Left renal cortex interstitium (tissue), 4 donors: ENCODE results near the gene SLC39A13. TPM values are rescaled to one million over a fixed set of nuclear protein-coding genes. Genes with fewer than 3 reads are reported as not detected.

Experiments
- DNase-seq, 4 donors: peaks; one replicate each; pipeline ENCODE4 v3.0.0-alpha.2; 2013; ENCODE audit warnings: low read depth in 4 of 4, low spot score in 2 of 4, missing footprints in 1 of 4
- polyA plus RNA-seq, 4 donors: library from polyadenylated mRNA; unstranded; fragments of 120-200 nt; gene quantifications; one replicate each; pipeline ENCODE4 v1.2.1, GENCODE V29; 2013; ENCODE audit not compliant: insufficient read length in 4 of 4

The SLC39A13 gene
- polyA plus RNA-seq, 4 donors = 42.7 to 75.5 (median 65.3) TPM

DNA sequence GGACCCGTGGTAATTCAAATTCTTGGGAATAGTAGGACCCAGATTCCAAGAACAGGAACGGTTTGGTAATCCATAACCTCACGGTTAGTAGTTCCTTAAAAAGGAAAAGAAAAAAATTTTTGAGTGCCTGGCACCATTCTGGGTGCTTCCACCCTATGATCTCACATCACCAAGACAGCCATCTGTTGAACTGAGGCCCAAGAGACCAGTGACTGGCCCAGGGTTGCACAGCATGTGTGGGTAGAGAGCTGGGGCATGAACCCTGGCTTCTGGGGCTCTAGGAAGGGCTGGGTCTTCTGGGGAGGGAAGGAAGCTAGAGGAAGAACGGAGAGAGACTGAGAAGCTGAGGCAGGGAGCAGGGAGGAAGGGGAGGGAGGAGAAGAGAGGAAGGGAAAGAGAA, 25.3 kb upstream of the SLC39A13 start:
- DNase-seq = no peak

GRCh38 chr11:47384498-47384897, 23.9 kb upstream of the SLC39A13 start:
- no peak for DNase-seq

GRCh38 chr11:47387944-47388696, 20.3 kb upstream of the SLC39A13 start:
- DNase-seq = no peak

GRCh38 chr11:47388697-47389576, 19.5 kb upstream of the SLC39A13 start:
- DNase-seq = no peak

DNA sequence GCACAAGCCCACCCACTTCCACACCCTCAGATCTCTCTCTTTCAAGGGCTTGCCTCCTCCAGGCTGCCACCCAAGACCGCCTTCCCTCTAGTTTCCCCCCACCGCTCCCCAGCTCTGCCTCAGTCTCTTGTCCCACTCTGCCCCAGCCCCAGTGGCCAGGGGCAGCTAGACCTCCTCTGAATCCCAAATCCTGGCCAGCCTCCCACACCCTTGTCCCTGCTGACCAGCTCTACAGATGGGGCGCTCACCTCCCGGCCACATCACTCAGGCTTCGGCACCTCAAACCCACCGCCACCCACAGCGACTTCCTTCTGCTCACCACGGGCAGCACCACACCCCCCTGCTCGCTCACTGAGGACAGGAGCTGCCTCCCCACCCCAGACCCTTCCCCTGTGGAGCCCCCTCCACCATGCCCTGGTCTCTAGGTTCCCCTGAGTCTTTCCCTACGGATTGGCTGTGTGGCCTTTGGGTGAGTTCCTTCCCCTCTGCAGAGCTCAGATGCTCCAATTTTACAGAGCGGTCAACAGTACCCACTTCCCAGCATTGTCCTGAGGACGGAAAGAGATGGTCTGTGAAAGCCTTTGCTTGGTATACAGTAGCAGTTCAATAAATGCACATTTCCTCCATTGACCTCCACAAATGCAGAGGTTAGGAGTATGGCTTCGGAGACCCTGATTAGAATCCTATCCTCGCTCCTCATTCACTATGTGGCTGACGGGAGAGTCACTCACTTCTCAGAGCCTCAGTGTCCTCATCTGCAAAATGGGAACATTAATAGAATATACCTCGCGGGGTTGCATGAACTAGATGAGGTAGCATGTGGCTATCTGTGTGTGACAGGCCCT, 18.6 kb upstream of the SLC39A13 start:
- no peak for DNase-seq

DNA sequence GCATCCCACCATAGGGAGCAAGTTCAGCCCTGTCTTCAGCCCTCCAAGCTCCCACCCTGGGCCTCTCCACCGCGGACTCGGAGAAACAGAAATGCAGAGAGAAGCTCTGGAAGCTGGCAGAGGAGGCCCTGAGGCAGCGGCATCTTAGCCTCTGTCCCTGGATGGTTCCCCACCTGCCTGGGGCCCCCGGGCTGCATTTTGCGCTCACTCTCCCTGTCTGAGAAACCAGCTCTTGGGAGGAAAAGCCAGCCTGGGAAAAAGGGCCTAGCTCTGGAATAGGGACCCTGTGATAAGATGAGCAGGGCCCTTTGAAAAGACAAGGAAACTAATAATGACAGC, 18.0 kb upstream of the SLC39A13 start:
- DNase-seq = no peak

DNA sequence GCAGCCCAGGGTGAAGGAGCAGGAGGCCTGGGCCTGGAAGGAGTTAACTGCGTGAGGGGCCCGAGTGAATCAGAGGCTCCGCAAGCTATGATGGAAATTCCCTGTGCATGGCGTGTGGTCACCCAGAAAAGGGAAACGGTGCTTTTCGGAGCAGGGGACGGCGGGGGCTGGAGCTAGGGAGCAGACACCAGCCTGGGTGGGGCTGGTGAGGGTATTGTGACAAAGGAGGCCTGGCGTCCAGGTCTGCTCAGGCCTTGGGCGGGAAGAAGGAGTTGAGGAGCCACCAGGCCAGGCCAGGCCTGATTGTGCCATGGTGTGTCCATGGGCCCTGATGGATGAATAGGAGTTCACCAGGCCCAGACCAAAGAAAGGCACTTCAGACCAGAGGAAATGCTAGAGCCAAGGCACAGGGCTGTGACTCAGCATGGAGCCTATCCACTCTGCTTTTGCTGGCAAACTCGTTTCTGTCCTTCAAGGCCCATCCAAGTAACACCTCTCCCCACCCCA, 17.3 kb upstream of the SLC39A13 start:
- DNase-seq = no peak

DNA sequence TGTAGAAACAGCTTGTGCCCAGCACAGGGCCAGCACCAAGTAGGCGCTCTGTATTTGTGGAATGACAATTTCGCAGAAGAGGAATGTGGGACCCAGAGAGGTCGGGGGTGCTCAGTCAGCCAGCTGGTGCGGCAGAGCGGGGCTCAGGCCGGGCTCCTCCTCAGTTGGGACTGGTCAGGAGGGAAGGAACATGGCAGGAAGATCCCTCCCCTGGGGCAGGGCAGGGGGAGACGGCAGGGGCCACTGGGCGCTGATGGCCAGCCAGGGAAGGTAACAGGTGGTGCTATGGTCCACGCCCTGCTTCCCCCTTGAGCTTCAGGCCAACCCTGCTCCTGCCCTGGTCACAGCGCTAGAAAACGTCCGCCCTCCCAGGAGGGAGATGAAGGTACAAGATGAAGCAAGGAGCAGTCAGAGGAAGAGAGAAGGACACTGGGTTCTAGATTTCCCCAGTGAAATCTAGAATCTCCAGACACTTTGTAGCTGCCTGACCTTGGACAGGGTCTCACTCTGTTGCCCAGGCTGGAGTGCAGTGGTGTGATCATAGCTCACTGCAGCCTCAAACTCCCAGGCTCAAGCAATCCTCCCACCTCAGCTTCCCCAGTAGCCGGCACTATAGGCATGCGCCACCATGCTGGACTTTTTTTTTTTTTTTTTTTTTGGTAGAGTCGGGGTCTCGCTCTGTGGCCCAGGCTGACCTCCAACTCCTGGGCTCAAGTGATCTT, 16.5 kb upstream of the SLC39A13 start:
- DNase-seq = no peak

- no peak for DNase-seq
Observed at GRCh38 chr11:47392546-47393162, 15.7 kb upstream of the SLC39A13 start.

DNA sequence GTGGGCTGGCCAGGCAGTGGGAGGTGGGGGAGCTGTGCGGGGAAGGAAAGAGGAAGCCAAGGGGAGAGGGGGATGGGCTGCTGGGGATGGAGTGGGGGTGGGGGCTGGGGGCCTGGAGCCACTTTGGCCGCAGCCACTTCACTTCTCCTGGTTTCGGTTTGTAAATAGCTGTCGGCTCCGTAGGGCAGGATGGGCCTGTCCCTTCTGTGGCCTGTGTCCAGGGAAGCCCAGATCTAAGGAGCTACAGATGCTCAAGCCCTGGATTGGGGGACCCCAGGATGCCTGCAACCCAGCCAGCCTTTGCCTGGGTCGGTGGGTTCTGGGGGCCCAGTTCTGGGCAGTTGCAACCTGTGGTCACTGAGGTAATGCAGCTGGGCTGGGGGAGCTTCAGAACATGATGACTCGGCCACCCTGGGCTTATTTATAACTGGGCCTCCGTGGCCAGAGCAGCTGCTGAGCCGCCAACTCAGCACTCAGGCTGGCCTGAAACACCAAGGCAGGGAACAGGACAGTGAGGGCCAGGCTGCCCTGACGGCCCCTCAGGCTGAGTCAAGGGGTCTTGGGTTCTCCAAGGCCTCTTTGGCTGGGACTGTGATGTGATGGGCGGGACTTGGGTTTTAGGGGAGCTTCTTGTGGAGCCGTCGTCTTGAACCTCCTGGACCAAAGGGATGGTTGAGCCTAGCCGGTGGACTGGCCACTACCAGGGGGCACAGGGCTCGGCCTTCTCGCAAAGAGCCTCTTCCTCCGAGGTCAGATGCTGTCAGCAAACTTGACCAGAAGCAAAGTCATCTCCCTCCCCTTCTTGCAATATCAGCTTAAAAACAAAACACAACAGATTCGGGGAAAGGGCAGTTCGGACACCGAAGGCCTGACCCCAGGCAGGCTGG, 15.0 kb upstream of the SLC39A13 start:
- DNase-seq = no peak

DNA sequence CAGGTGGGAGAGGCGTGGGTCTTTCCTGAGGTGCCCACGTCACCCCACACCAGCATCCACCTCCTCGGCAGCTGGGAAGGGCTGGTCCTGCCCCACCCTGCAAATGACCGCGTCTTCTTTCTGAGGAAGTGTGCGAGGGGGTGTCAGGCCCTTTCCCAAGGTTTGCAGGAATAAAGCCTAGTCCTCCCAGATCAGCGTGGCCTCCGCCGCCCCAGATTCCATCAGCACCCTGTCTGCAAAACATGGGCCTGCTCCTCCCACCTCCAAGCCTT, 14.4 kb upstream of the SLC39A13 start:
- no peak for DNase-seq

GRCh38 chr11:47394322-47395222, 13.8 kb upstream of the SLC39A13 start:
- DNase-seq = no peak

DNA sequence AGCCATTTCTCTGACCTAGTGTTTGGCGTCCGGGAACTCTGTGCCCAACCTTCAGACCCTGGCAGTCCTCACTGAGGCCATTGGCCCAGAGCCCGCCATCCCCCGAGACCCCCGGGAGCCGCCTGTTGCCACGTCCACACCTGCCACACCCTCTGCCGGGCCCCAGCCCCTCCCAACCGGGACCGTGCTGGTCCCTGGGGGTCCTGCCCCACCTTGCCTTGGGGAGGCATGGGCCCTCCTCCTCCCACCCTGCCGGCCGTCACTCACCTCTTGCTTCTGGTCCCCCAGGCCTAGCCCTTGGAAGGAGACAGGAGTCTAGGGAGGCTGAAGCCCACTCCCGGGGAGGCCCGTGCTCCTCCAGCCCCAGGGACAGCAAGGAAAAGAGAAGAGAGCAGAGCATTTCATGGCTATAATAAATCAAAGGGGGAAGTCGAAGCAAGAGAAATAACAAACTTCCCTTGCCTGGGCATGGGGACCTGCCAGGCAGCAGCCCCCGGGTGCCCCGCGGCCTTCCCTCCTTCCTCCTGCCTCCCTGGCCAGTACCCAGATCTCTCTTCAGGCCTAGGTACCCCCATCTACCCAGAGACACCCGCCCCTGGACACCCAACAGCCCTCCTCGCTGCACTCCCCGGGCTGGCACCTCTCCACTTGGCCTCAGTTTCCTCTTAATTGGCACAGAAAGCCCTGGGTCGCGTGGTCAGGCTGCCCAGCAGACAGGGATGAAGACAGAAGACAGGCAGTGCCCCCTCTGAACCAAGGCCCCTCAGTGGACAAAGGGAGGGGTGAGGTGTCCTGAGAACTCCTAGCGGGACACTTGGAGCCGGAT, 13.0 kb upstream of the SLC39A13 start:
- DNase-seq = no peak

DNA sequence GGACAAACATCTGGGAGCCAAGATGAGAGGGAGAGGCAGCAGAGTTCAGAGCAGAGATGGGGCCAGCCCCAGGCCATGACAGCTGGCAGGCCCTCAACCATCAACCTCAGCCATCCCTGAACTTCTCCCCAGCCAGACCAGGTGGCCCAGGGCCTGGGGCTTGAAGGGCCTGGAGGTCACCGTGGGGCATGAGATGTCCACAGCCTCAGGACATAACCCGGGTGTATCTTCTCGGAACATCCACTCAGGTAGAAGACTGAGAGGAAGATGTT, 12.4 kb upstream of the SLC39A13 start:
- DNase-seq = no peak

- DNase-seq = no peak
Observed at GRCh38 chr11:47398011-47398410, 10.4 kb upstream of the SLC39A13 start.

DNA sequence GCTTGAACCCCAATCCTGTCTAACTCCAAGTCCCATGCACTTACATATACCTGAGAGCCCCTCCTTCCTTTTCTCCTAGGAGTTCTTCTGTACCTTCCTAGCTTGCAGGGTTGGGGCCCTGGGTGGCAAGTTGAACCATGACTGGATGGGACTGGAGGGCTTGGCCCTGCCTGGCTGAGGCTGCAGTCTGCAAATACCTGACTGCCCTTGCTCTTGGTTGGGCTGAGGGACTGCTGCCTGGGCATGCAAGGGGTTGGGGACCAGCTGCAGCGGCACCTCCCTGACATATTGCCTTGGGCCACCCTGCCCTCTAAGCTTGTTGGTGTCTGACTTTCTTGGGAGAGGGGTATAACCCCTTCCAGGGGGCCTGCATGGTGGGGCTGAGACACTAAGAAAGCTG, 9.8 kb upstream of the SLC39A13 start:
- no peak for DNase-seq
